ENCODE measurements around the gene ADAM11. TPM values are rescaled to one million over a fixed set of nuclear protein-coding genes. Genes with fewer than 3 reads are reported as not detected.
A peak's percentile ranks its signal among the peaks of the same experiment; 100 is the strongest.

ADAM11 gene
- total and polyA plus RNA-seq, 2 of the 13 experiments (the other 11 are each of a cell fraction or from before 2014, with no cell fraction given), result 0.38 to 0.91 TPM

DNA sequence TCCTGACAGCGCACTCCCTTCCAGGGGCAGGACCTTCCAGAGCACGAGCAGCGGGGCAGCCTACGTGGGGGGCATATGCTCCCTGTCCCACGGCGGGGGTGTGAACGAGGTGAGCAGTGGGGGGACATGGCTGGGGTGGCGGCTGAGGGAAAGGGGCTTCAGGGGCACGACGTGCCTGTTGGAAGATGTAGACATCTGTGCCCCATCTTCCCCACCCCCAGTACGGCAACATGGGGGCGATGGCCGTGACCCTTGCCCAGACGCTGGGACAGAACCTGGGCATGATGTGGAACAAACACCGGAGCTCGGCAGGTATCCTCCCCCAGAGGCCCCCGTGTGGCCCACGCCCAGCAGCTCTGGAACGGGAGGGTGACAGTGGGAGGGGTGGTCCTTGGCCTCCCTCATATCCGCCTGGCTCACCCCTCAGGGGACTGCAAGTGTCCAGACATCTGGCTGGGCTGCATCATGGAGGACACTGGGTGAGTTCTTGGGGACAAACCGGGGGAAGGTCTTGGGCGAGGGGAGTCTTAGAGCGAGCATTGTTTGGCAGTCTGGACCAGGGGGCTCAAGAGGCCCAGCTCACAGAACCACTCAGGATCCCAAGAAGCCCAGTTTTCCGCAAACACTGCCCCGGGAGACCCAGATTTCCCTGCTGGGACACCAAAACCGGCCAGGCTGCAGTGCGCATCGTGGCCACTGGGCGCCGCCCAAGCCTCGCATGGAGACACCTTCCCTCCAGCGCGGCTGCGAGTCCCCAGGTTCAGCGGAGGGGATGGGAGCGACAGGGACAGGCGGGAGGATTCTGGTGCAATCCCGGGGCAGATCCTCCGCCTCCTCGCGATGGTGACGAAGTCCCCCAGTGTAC is 15.7 kb downstream of the ADAM11 start (continued):
- TF ChIP-seq ZNF136 (CRISPR knock-in tag; IDR thresholded peaks at IDR 0.05; ENCODE audit: low read depth), result 0 out of 2 replicates have a peak, but pooled peaks have one; percentile 72
- TF ChIP-seq ZNF337 (CRISPR knock-in tag; IDR thresholded peaks at IDR 0.05; ENCODE audit: borderline replicate concordance, low read depth), result no peak
- TF ChIP-seq BHLHE40 (IDR thresholded peaks at IDR 0.05; ENCODE audit: low read length), result 0 out of 2 replicates have a peak, but pooled peaks have one; percentile 42
- TF ChIP-seq TERF1 (CRISPR knock-in tag; IDR thresholded peaks at IDR 0.05), result no peak
- TF ChIP-seq TFDP1 (CRISPR knock-in tag; IDR thresholded peaks at IDR 0.05; ENCODE audit: borderline replicate concordance), result peak; percentile 74; the same call in 1 of the 2 replicates
- TF ChIP-seq MAFG (CRISPR knock-in tag; IDR thresholded peaks at IDR 0.05), result no peak
- TF ChIP-seq ZNF775 (CRISPR knock-in tag; IDR thresholded peaks at IDR 0.05; ENCODE audit: borderline replicate concordance), result no peak
- TF ChIP-seq ZNF329 (CRISPR knock-in tag; IDR thresholded peaks at IDR 0.05; ENCODE audit: low read depth), result no peak
- TF ChIP-seq ZNF225 (CRISPR knock-in tag; IDR thresholded peaks at IDR 0.05), result no peak
- TF ChIP-seq ZFP41 (CRISPR knock-in tag; IDR thresholded peaks at IDR 0.05; ENCODE audit: borderline replicate concordance), result no peak
- TF ChIP-seq RELA (CRISPR knock-in tag; IDR thresholded peaks at IDR 0.05), result no peak
- no peak for TF ChIP-seq ADNP (CRISPR knock-in tag; IDR thresholded peaks at IDR 0.05)
- TF ChIP-seq ZNF317 (CRISPR knock-in tag; IDR thresholded peaks at IDR 0.05), result no peak
- no peak for TF ChIP-seq ZBTB33 (CRISPR knock-in tag; IDR thresholded peaks at IDR 0.05)
- TF ChIP-seq PTBP1 (IDR thresholded peaks at IDR 0.05; ENCODE audit: low read depth, low read length, poor library complexity, severe bottlenecking), result peak; percentile 24
- no peak for TF ChIP-seq EED (CRISPR knock-in tag; IDR thresholded peaks at IDR 0.05)
- no peak for TF ChIP-seq PRDM4 (CRISPR knock-in tag; IDR thresholded peaks at IDR 0.05; ENCODE audit: borderline replicate concordance)
- TF ChIP-seq ETV6 (CRISPR knock-in tag; conservative IDR thresholded peaks at IDR 0.05), result no peak
- TF ChIP-seq, protein P1, sequence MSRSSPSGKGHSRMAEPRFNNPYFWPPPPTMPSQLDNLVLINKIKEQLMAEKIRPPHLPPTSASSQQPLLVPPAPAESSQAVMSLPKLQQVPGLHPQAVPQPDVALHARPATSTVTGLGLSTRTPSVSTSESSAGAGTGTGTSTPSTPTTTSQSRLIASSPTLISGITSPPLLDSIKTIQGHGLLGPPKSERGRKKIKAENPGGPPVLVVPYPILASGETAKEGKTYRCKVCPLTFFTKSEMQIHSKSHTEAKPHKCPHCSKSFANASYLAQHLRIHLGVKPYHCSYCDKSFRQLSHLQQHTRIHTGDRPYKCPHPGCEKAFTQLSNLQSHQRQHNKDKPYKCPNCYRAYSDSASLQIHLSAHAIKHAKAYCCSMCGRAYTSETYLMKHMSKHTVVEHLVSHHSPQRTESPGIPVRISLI (CRISPR knock-in tag; IDR thresholded peaks at IDR 0.05; ENCODE audit: borderline replicate concordance), result peak; percentile 33; the same call in 1 of the 2 replicates
- no peak for TF ChIP-seq ZNF660 (CRISPR knock-in tag; IDR thresholded peaks at IDR 0.05; ENCODE audit: borderline replicate concordance, low read depth)
- no peak for TF ChIP-seq FLYWCH1 (CRISPR knock-in tag; IDR thresholded peaks at IDR 0.05)
